CMK (cell line): ENCODE data around the gene GPANK1.

Experiments
- DNase-seq: peaks from one replicate; pipeline ENCODE4 v3.0.0-alpha.2; 2010; ENCODE audit warnings: low read depth

GPANK1 gene

DNA sequence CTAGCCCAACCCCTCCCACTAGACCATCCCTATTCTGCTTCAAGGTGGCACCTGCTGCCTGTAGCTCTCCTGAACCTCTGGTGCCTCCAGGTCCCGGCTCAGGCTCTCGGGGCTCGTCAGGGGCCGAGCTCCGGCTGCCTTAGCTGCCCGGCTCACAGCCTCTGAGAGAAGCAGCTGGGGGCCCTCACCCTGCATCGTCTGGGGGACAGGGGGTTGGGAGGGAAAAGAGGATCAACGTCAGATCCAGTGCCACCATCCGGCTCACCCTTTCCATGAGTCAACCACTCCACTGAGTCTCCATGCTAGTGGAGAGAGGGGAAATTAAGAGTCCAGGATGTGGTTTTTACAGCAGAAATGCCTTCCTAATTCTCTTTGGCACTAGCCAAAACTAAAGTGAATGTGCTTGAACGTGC is 25.3 kb downstream of the GPANK1 start:
- no peak for DNase-seq

DNA sequence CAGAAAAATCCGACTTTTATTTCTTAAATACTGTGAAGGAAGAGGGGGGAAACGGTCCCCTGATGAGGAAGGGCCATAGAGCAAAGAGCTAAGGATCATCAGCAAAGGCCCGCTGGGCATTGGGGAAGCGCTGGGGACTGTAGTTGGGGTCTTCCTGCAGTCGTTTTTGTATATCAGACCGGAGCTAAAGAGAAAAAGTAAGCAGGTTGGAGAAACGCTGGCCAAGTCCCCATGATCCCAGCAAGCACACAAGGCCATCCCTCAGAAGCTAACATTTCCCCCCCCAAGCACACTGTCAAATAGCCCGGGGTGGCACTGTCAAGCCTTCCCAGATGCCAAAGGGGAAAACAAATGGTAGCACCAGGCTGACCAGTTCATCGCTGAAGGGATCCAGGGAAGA is 25.8 kb downstream of the GPANK1 start:
- no peak for DNase-seq

DNA sequence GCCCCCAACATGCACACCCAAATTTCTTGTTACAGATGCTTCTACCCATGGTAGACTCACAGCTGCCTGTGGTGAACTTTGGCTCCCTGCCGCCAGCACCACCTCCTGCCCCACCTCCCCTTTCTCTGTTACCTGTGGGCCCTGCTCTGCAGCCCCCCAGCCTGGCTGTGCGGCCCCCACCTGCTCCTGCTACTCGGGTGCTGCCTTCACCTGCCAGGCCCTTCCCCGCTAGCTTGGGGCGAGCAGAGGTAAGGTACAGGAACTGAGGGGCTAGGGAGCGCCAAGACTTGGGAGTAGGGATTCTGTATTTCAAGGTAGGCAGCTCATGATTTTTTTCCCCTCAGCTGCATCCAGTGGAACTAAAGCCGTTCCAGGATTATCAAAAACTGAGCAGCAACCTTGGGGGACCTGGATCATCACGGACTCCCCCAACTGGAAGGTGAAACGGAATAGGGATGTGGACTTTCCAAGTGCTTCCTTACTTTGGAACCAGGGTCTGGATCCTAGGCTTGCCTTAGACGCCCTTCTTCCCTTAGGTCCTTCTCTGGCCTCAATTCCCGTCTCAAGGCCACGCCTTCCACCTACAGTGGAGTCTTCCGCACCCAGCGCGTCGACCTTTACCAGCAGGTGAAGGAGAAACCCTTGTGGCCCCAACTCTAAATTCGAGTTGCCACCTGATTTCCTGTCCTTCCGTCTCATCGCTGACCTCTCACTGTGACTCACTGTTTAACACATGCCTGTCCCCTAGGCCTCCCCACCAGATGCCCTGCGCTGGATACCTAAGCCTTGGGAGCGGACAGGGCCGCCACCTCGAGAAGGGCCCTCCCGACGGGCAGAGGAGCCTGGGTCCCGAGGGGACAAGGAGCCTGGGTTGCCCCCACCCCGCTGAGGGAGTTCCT is 27.9 kb downstream of the GPANK1 start:
- DNase-seq: no peak

- DNase-seq: no peak
These were observed 29.7 kb downstream of the GPANK1 start for GRCh38 chr6:31634969-31635575.

- DNase-seq: no peak
These were observed 30.7 kb downstream of the GPANK1 start for GRCh38 chr6:31634131-31634530.

- no peak for DNase-seq
These were observed 31.4 kb downstream of the GPANK1 start for GRCh38 chr6:31633447-31633846.

GRCh38 chr6:31632279-31632946 is 32.4 kb downstream of the GPANK1 start:
- no peak for DNase-seq

DNA sequence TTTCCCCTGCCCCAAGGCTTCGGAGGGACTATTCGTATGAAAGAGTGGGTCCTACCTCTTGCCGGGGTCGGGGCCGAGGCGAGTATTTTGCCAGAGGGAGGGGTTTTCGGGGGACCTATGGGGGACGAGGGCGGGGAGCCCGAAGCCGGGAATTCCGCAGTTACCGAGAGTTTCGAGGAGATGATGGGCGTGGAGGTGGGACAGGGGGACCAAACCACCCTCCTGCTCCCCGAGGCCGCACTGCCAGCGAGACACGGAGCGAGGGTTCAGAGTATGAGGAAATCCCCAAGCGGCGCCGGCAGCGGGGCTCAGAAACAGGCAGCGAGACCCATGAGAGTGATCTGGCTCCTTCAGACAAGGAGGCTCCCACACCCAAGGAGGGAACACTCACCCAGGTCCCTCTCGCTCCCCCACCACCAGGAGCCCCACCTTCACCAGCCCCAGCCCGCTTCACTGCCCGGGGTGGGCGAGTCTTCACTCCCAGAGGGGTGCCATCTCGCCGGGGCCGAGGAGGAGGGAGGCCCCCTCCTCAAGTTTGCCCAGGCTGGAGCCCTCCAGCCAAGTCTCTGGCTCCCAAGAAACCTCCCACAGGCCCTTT is 33.0 kb downstream of the GPANK1 start:
- no peak for DNase-seq

DNA sequence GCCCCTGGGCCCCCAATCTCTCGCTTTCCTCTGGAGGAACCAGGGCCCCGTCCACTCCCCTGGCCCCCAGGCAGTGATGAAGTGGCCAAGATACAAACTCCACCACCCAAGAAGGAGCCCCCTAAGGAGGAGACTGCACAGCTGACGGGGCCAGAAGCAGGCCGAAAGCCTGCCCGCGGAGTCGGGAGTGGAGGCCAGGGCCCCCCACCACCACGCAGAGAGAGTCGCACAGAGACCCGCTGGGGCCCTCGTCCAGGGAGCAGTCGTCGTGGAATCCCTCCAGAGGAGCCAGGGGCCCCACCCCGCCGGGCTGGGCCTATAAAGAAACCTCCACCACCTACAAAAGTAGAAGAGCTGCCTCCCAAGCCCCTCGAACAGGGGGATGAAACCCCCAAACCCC is 33.6 kb downstream of the GPANK1 start:
- no peak for DNase-seq

GRCh38 chr6:31630177-31630934 is 34.4 kb downstream of the GPANK1 start:
- DNase-seq: no peak

- no peak for DNase-seq
These were observed 35.8 kb downstream of the GPANK1 start for GRCh38 chr6:31629014-31629413.

DNA sequence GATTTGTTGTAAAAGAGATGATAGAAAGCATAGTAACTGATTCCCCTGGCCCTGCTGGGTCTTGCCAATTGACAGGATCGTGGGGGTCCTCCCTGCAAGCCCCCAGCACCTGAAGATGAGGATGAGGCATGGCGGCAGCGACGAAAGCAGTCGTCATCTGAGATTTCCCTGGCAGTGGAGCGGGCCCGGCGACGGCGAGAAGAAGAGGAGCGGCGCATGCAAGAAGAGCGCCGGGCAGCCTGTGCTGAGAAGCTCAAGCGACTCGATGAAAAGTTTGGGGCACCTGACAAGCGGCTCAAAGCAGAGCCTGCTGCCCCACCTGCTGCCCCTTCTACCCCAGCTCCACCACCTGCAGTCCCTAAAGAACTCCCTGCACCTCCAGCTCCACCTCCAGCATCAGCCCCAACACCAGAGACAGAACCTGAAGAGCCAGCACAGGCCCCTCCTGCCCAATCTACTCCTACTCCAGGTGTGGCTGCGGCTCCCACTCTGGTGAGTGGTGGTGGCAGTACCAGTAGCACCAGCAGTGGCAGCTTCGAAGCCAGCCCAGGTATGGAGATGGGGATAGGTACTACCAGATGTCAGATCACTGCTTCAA is 37.0 kb downstream of the GPANK1 start:
- DNase-seq: no peak

DNA sequence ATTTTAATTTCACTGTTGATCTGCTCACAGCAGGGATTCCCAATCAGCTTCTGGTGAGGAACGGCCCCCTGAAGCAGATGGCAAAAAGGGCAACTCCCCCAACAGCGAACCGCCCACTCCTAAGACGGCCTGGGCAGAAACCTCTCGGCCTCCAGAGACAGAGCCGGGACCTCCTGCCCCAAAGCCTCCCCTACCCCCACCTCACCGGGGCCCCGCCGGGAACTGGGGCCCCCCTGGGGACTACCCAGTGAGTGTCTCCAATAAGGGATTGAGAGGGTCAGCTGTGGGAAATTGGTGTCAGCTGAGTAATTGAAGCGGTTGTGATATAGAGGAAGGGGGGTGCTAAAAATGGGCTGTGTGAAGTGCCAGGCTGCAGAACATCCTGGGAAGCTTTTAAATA is 37.8 kb downstream of the GPANK1 start:
- no peak for DNase-seq

- DNase-seq: no peak
These were observed 40.7 kb downstream of the GPANK1 start for GRCh38 chr6:31624070-31624469.

GRCh38 chr6:31622684-31623091 is 42.1 kb downstream of the GPANK1 start:
- no peak for DNase-seq

DNA sequence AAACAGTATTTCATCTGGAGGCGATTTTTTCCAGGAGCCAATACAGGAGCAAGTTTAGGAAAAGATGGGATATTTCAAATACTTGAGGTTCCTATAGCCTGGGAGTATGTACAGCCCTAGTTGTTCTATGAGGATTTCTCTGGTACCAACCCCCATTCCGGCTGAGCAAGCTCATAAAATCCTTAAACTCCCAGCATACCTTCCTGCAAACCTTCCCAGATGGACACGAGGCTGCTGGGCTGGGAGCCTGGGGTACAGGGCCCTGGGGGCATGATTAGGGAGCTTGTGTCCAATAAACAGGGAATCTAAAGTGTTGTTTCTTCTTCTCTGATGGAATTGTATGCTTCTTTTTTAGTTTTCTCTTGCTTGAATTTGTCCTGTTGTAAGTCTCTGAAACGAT is 42.8 kb downstream of the GPANK1 start:
- DNase-seq: no peak

GRCh38 chr6:31621320-31621939 is 43.4 kb downstream of the GPANK1 start:
- DNase-seq: no peak

DNA sequence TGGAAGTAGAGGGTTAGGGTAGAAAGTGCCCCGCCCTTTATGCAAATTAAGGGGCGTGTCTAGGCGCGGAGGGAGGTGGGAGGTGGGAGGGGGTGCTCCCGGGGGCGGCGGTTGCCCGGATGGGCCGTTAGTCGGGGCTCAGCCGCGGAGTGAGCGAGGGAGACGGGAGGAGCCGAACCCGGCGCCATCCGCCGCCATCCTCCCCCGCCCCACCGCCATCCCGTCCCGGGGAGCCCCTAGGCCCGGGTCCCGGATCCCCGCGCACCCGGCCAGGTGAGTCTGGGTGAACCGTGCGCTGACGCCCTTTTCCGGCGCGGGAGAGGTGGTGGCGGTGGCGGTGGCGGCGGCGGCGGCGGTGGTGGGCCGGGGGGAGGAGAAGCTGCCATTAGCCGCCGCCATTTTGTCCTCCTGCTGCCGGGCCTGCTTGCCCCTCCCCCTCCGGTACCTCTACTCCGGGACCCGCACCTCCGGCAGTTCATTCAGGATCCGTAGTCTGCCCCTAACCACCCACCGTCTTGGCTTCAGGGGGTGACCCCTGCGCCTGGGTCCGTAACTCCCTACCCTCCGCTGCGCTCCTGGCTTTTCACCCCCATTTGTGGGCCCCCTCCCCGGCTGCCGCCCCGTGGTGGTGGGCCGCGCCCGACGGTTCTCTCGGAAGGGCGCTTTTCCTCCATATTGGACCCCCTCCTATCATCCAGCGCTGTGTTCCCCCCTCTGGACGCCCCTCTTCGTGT is 44.0 kb downstream of the GPANK1 start, which contains the start of gene PRRC2A:
PRRC2A (plus strand) TSS at position 130 of the 734 bp plus-strand sequence. CDS start 2,075 bp downstream, outside the sequence.
- peak; percentile 65 for DNase-seq

GRCh38 chr6:31619805-31620585 is 44.8 kb downstream of the GPANK1 start:
- DNase-seq: peak; percentile 98
